HG03025 (cell line): ENCODE measurements around the gene UROS.
A peak's percentile ranks its signal among the peaks of the same experiment; 100 is the strongest.

ENCODE experiments used
- ATAC-seq: cut with Tn5 transposase; IDR thresholded peaks from one replicate; pipeline ENCODE4 v1.9.1; 2021; ENCODE audit warnings: mild to moderate bottlenecking, moderate library complexity; ENCODE audit not compliant: unreplicated experiment, low FRiP score

UROS gene

DNA sequence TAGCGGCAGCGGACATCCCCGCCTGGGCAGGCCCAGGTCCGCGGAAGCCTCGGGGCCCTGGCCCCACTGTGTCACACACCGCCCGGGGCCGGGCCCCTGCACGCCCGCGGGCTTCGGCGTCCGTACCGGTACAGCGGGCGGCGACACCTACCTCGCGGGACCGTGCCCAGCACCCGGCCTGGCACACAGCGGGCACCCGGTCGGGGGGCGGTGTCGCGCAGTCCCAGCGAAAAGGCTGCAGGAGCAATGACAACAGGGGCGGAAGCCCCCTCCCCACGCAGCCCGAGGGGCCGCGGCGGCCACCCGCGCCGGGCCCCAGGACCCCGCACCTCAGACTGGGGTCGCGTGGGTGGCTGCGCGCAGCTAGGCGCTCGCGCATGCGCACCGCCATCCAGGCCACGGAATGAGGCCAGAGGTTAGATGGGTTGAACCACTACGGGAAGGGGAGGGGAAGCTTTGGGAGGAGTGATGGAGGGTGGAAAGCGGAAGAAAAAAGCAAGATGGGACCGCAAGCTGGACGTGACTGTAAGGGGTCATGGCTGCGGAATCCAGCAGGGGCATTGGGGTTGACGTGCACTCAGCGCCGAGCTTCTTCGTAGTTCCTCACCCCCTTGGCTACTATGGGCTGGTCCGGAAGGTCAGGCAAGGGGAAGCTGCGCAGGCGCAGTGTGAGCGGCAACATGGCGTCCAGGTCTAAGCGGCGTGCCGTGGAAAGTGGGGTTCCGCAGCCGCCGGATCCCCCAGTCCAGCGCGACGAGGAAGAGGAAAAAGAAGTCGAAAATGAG lies at the start of gene UROS, which contains the start of gene BCCIP:
UROS (minus strand) TSS at position 381 of the 785 bp plus-strand sequence. CDS start 6,759 bp downstream, outside the sequence.
BCCIP (plus strand) TSS at position 669 of the 785 bp plus-strand sequence; CDS start at position 681, 12 bp downstream.
- ATAC-seq, result peak; percentile 75

DNA sequence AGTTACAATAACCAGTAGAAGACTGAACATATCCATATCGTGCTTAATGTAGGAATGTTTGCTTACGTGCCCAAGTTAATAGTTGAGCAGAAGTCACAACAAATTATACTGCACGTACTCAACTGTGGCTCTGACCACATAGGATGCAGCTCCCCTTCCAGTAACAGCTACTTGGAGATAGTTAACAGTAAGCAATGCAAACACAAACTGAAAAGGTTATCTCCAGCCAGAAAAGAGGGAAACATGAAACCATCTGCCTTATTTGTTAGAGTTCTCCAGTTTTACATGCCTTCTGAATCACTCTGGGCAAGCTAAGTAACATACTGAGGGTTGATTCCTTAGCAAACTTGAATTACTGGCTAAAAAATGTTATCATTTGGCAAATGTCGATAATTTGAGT lies 48.3 kb upstream of the UROS start:
- no peak for ATAC-seq

DNA sequence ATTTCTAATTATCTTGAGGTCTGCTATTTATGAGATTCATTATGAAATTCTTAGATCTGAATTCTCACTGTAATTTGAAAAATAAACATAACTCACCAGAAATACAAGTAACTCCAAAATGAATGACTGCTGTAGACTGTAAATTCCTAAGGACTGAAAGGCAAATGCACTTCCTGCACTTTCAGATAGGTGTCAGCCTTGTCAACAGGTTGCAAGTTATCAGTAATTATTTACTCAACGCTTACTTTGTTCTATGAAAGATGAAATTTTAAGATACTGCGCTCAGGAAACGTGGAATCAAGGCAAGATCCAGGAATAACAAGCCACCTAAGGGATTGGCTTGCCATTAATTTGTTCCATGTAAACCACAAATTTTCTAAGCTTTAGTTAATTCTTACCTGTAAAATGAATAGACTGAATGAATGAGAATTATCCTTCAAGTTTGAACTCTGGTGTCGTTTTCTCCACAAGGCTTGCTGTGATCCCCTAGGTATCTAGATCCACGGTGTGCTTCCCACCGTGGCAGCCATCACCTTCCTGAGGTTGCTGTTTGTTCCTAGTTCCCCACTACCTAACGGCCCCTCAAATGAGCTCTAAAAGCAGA lies 45.4 kb upstream of the UROS start:
- ATAC-seq, result no peak

DNA sequence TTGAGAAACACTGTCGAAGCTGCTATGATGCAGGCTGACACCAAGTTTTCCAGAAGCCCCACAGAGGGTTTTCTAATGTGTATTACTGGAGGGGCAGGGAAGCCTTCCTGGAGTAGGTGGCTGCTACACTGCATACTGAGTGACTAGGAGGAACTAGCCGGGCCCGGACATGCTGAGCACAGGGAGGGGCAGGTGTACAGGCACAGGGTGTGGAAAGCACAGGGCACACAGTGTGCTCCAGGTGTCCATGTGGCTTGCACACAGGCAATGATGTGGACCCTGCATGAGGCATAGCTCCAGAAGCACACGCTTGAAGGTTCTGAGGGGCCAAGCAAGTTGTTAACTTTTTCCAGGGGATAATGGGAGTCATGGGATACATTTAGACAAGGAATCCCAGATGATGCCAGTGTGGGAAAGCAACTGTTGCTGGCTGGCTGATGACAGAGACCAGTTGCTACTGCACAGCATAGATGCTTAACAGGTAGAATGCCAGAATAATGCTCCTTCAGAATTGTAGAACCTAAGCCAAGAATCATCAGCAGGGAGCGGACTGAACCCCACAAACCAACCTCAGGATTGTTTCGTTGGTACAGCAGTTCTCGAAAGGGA lies 43.5 kb upstream of the UROS start:
- no peak for ATAC-seq

DNA sequence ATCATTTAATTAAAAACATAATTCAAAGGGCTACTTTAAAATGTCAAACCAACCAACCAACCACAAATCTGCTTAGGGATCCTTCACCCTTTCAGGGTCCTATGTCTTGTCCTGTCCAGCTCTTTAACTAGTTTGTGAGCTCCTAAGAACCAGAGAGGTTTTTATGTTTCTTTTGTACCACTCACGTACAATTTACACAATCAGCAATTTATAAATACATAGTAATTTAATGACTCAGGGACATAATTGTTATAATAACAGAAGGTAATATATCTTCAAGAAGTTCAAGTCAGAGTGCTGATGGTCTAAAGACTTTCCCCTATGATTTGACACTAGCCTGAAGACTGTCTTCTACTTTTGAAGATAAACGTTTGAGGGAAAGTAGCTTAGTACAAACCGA lies 42.1 kb upstream of the UROS start:
- no peak for ATAC-seq

DNA sequence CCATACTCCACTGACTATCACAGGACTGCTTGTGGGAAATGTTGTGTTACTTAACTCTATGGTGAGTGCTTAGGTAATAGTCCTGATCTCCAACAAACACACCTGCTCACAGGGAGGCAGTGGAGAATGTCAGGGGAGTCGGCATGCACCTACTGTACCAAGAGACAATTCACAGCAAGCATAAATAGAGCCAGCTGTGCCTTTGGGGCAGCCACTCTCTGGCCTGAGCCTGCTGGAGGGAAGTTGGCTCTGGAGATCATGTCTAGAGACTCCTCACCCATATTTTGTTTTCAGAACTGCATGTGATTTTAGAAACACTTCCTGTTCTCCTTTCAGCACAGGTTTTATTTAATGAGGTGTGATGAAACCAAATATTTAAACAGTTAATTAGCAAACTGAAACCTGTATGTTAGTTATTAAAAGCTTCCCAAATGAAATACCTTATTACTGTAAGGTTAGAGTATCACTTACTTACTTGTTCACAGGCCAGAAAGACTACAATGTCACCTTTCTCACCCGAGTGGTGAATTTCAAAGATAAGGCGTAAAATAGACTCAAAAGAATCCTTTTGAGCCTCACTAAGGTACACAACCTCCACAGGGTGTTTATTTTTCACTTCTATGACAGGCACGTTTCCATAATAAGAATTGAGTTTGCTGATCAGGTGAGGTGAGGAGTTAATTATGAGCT lies 36.2 kb upstream of the UROS start:
- no peak for ATAC-seq

DNA sequence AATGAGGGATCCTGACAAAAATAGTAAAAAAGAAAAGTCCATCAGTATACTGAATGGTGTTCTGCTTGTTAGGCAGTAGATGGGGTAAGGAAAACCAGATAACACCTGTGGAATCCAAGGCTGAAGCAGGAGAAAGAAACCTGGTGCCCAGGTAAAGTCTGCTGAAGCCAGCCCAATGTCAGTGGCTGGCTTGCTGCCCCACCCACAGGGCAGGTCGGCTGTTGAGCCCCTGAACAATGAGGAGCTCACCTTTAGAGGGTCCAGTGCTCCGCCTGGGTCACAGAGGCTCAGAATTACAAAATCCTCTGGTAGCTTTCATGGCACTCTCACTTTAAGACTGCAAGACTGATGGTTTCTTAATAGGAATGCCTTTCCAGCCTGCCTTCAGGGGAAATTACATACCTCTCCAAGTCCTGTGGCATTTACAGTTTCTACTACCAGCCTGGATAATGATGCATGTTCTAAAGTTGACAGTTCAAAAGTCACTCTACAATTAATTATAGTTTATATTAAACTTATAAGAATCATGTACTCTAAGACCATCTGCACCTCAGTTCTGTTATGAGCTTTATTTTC lies 34.2 kb upstream of the UROS start:
- ATAC-seq, result no peak

DNA sequence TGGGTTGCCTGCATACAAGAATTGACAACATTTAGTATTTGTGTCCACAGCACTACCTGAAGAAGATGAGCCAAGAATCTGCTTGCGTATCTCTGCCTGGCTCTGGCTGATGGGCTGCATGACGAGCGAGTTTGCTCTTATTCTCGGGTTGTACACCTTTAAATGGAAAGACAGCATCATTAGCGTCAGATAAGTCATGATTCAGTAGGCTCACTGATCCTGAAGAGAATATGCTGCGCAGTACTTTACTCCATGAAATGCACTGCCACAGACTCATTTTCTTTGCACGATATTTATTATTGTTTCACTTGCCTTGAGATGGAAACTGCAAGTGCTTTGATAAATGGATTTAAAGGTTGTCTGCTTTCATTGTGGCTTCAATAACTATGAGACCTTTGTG lies 29.4 kb upstream of the UROS start:
- no peak for ATAC-seq

DNA sequence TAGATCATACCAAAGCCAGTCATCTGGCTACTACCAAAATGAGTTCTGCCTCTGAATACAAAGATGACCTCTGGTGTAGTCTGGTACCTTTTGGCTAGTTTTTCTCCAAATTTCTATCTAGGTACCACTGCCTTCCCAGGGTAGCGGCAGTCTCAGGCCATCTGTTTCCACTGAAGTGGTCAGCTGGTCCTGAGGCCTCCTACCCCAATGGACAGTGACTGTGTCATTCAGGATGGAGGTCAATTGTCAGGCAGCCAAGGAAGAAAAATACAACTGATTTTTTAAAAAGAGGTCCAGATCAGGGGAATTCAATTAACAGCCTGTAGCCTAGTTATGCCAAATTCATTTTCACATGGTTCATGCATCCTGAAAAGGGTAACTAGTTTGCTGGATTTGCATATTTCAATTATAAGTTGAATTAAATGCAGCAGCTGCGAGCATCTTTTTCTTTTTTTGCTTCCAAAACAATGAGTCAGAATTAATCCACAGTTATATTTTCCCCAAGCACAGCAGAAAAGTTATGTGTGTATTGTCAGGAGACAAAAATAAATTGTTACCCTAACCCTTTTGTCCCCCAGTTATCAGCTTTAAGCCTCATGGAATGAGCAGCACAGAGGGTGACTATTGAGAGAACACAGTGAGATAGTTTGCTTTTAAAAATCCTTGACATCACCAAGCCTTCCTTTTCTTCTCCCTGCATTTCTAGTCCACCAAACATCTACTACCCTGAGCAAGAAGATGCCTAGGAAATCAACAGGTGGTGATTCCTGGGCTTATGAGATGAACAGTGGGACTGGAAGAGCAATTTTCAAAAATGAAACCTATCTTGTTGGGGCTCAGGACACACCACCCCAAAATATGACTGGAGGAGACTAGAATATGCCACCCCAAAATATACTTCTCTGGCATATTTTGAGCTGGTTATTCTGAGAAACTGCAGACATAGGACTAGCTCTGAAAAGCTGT lies 28.0 kb upstream of the UROS start:
- ATAC-seq, result no peak

DNA sequence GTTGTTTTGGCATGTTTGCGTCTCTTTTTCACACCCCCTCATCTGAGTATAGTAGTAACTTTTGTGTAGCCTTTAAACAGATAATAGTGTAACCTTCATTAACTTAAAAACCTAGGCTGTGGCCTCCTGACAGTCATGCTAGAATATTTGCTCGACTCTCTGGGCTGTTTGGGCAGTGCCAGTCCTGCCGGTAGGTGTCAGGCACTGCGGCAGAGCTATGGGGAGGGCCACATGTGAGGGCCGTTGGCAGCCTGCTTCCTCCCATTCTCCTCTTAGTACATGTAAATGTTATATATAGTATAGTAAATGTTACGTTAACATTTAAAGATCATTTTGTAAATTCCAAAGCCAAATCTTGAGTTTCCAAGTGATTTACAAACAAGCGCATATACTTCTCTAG lies 26.4 kb upstream of the UROS start:
- no peak for ATAC-seq

DNA sequence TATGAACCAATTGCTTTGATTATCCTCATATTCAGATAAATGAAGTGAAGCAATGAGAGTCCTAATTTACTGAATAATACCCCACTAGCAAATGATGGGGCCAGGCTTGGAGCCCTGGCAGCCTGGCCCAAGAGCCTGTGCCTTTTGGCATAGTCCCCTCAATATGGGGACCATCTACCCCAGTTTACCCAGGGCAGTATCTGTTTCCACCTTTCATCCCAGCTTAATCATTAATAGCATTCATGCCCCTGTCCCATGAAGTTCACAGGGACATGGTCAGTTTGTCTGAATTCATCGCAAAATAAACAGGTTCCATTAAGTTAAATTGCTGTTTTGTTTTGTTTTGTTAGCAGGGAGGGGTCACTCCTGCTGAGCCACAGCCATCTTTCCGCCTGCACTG lies 25.8 kb upstream of the UROS start:
- no peak for ATAC-seq

DNA sequence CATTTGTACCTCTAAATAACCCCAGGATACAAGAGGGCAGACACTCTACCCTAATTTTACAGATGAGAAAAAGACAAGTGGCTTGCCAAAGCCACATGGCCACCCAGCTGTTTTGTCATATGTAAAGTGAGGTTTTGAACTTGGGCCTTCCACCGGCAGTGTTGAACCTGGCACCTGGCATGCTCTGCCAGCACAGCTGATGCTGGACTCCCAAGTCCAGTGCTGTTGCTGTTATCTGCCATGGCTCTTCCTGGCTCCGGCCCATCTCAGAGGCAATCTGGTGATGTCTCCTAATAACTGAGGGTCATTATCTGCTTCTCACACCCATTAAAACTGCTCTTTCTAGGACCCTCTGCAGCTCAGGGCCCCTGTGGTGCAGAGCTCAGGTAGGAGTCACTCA lies 25.3 kb upstream of the UROS start:
- ATAC-seq, result no peak

DNA sequence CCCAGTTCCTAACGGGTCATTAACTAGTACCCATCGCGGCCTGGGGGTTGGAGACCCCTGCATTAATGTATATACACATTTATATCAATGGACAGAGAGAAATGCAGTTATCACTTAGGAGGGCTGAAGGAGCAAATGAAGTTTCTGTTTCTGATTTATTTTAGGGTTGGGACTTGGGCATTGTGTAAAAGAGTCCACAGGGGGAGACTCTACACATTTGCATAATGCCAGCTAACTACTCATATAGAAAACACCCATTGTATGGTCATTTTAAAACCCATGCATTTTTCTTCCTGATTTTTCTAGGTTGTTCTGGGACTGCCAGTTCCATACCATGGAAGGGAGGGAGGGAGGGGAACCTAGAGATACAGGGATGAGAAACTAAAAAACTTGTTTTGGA lies 23.8 kb upstream of the UROS start:
- ATAC-seq, result no peak

DNA sequence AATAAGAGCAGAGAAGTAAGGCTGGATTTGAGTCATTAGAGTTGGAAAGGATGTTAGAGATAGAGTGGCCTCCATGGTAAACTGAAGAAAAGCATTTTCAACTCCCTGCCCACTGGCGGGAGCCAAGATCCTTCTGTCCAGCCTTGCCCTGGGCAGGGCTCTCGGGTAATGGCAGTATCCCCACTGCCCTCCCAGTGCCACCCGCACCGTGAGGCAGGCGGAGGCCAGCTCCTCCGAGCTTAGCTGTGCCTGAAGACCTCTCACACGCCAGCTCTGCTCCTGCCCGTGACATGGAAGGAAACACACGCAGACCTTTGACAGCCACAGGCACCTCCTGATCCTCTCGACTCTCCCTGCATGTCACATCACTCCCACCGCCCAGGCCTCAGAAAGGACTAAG lies 22.6 kb upstream of the UROS start:
- ATAC-seq, result no peak

DNA sequence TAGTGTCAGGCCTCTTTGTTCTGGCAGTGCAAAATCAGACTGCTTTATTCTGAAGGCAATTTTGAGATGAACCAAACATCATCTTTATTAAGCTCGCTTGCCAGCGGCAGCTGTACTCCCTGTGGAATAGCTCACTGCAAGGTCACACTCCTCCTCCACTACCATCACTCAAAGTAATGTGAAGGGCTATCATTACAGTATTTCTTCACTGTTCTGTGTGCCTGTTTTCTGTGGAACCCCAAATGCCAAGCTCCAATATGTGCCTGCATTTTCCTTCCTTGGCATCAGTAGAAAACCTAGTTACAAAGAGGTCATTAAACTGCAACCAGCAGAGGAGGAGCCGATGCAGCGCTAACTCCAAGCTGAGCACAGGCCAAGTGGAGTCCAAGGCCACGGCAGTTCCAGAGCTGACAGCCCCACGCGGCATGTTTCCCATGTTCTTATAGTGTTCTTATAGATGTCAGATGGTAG lies 21.7 kb upstream of the UROS start:
- ATAC-seq, result no peak

DNA sequence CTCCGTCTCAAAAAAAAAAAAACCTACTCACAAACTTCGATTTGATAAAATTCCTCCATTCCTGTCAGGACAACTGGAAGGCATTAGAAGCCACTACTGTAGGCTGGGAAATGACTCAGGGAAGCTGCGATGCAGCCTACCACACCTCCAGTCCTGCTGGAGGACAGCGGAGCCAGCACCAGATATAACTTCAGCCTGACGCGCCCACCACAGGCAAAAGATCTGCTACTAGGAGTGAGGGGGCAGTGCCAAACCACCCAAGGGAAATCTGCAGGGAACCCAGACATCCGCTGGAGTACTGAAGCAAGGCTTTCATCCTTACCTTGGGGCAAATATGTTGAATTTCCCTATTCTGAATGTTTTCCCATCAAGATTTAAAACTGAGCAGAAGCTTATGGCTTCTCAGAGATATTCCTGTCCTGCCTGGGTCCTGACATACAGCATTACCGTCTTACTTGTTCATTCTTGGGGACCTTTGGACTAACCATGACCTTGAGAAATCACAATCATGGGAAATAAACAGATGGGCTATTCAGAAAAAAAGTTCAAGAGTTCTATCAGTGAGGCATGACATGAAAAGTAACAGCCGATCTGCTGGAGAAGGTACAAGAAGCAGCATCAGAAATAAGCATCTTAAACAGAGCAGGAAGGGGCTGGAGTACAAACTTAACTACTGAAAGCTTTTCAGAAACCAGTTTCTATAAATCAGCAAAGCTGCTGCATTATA lies 20.7 kb upstream of the UROS start:
- no peak for ATAC-seq

DNA sequence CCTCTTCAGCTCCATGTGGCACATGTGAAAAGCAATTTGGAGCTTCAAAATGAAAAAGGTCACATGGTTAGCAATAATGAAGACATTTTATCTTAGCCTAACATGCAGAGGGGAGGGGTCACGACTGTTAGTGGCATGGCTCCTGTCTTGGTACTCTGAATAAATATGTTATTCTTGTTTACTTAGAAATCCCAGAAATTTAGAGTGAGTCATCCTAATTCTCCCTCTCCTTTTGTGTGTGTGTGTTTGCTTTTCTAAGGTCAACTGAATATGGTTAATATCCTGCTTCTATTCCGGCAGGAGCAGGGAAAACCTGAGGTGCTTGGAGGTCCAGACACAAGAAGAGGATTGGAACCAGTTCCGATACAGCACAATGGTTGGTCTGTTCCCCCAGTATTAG lies 17.9 kb upstream of the UROS start:
- ATAC-seq, result no peak

DNA sequence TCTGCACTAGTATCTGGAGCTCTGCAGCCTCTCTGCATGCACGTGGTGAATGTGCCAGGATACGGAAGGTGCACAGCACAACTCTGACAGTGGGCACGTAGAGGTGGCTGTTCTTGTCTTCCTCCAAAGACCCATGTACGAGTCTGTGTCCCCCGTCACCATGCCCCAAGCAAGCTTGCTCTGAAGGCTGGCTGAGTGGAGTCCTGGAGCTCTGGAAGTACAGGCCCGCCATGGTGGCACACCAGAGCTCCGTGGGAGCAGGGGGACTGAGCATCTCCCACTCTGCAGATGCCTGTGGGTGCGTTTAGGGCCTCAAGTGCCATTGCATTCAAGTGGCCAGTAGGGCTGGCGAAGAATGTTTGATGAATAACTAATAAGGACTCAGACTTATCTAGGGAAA lies 17.3 kb upstream of the UROS start:
- no peak for ATAC-seq
